Measurements from ENCODE around the gene REEP2.

DNA sequence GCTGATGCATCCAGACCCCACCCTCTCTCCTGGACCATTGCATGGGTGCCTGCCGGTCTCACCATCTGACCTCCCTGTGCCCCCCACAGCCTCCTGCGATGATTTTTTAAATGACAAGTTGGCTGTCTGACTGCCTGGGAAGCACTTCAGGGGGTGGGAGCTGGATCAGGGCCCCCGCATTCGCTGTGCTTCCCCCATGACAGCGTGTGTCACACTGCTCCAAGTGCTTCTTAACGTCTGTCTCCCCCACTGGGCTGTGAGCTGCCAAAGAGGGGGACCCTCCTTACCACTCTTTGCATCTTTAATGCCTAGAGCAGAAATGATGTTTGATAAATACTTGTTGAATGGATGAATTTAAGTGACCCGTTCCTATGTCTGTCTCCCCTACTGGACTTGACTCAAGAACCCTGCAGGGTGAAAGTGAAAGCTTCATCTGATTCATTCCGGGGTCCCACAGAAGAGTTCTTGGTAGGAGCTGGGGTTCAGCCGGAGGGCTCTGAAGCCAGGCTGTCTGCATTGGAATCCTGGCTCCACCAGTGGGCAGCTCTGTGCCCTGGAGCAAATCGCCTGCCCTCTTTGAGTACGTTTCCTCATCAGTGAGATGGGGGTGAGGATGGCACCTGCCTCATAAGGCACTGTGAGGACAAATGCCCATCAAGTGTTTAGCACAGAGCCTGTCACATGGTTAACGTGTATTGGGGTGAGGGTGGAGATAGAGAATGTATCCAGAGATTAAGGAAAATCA, 18.8 kb downstream of the REEP2 start:
- TF ChIP-seq POLR2AphosphoS5 (IDR thresholded peaks at IDR 0.05; ENCODE audit: borderline replicate concordance, low read depth, low read length): no peak
- TF ChIP-seq EZH2 (IDR thresholded peaks at IDR 0.05): no peak
- no peak for TF ChIP-seq FOXP2 (optimal IDR thresholded peaks at IDR 0.05; ENCODE audit: control extremely low read depth, extremely low read length, insufficient read depth)
